NCI-H226 (cell line): ENCODE results near the gene MCRIP2.
A peak's percentile ranks its signal among the peaks of the same experiment; 100 is the strongest.

Experiments used
- DNase-seq: peaks from one replicate; pipeline ENCODE4 v3.0.0-alpha.2; 2015

Gene MCRIP2

DNA sequence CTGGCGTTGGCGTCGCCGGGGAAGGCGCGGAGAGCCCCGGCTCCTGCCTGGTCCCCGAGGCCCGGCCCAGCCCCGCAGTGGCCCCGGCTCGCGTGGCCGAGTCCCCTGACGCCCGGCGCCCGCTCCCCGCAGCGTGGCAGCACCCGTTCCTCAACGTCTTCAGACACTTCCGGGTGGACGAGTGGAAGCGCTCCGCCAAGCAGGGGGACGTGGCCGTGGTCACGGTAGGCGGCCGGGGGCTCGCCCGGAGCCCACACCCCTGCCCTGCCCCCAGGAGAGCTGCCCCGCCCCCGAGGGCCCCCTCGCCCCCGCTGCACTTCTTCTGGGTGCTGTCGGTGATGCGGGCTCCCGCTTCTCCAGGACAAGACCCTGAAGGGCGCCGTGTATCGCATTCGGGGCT lies 8.0 kb downstream of the MCRIP2 start:
- DNase-seq: no peak

DNA sequence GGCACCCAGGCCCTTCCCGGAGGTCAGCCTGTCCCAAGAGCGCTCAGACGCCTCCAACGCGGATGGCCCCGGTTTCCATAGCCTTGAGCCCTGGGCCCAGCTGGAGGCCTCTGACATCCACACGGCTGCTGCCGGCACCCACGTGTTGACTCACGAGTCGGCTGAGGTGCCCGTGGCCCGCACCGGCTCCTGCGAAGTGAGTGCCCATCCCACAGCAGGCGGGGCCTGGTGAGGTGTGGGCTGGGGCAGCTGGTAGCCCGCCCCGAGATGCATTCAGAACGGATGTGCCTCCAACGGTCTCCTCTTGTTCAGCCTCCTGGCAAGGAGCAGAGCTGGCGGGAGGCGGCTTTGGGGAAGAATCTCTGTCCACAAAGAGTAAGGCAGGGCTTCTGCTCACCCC lies 10.2 kb downstream of the MCRIP2 start:
- peak; percentile 80 for DNase-seq

DNA sequence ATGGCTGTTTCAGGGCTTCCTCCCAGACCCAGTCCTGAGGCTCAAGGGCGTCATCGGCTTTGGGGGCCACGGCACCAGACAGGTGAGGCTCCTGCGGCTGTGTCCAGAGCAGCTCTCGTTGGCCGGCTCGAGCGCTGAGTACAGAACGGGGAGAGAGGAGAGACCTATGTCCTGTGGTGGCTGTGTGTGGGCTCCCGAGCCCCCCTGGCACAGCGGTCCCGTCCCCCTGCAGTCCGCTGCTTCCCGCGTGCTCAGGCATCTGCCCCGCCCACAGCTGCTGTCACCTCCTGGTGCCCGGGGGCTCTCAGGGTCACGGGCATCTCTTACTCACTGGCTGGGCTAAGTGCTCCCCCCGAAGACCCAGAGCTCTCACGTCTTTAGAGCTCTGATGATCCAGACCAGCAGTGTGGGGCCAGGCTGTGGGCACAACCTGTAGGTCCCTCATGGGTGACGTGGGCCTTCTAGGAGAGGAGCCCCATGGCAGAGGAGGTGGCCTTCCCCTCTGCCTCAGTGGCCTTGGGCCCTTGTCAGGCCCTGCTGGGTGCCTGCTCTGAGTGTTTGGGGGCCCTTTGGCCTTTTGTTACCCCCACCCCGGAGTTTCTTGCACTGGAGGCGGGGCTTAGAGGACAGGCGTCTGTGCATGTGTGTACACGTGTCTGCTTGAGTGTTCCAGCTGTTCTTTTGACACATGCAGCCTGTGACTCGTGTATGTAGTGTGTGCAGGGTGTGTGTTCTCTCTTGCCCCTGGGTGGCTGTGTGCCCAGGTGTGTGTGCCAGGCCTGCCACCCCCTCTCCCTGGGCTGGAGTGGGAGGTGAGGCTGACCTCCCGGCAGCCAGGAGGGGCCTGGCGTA lies 11.1 kb downstream of the MCRIP2 start:
- DNase-seq: no peak

DNA sequence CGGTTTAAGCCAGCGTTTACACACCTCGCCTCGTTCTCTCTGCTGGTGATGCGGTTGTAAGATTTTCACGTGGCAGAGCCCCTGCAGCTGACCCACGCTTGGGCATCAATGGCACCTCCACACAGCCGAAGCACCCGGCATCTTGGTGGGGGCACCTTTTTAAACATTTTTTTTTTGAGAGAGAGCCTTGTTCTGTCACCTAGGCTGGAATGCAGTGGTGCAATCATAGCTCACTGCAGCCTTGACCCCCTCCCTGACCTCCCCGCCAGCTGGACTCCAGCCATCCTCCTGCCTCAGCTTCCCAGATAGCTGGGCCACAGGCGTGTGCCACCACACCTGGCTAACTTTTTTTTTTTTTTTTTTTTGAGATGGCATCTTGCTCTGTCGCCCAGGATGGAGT lies 12.4 kb downstream of the MCRIP2 start:
- no peak for DNase-seq

DNA sequence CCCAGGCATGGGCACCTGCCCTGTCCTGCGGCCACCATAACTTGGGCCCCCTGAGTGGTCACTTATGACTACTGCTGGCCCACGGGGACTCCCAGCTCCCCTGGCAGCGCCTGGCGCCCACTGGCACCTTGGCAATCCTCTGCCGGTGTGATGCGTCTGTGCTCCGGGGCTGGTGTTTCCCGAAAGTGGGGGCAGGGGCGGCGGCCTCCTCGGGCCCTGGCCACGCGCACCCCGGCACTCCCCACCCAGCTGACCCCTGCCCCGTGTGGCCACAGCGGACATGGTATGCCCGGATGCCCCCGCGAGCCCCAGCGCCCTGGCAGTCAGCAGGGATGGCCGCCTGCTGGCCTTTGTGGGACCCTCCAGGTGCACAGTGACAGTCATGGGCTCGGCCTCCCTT lies 15.9 kb downstream of the MCRIP2 start:
- DNase-seq: no peak

DNA sequence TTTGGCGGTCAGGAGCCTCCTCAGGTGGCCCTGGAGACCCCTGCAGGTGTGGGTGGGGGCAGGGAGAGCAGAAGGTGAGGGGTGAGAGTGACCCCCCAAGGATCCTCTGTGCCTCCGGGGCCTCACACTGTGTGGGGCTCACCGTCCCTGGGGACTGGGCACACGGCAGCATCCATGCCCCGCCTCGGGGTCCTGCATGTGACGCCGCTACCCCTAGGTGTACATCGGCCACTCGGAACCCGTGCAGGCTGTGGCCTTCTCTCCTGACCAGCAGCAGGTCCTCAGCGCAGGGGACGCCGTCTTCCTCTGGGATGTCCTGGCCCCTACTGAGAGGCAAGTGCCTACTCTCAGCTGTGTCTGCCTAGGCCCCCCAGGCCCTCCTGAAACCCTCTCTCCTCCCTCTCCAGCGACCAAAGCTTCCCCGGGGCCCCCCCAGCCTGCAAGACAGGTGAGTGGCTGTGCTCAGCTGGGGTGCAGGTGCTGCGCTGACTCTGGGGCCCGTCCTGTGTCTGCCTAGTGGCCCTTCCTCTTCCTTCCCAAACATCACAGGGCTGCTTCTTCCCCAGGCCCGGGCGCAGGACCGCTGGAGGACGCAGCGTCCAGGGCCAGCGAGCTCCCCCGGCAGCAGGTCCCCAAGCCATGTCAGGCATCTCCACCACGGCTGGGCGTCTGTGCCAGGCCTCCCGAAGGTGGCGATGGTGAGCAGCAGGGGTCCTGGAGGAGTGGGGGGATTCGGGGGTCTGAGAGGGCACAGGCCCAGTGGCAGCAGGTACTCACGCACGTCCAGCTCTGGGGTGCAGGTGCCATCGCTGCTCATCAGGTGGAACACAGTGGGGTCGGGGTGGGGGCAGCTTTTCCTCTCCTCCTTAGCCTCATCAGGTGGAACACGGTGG lies 17.3 kb downstream of the MCRIP2 start:
- DNase-seq: no peak

DNA sequence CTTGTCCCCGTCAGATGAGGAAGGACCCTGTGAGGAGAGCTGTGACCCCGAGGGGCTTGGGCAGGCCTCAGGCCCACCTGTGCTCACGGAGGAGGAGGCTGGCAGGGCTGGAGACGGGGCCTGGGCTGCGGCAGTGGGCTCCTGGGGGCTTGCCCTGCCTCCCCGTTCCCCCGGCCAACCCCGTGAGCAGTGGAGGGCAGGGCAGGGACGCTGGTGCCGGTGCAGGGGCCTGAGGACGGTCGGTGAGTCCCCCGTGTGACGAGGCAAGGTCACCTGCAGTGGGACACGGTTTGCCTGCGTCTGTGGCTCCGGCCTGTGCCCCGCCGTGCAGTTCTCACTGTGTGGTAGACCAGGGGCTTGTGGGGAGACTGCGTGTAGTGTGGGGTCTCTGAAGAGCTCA lies 18.0 kb downstream of the MCRIP2 start:
- DNase-seq: no peak

DNA sequence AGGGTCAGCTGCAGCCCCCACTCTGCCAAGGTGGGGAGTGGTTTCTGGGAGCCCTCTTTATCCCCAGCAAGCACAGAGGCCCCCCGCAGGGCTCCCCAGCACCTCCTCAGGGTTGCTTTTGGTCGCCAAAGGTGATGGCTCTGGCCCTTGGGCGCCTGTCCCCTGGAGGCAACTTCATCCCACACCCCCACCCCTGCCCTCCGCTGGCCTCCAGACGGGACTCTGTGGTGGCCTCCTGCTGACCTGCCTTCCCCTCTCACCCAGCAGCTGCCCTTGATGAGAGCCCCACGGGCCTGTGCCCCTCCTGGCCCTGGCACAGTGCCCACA lies 18.5 kb downstream of the MCRIP2 start:
- no peak for DNase-seq

DNA sequence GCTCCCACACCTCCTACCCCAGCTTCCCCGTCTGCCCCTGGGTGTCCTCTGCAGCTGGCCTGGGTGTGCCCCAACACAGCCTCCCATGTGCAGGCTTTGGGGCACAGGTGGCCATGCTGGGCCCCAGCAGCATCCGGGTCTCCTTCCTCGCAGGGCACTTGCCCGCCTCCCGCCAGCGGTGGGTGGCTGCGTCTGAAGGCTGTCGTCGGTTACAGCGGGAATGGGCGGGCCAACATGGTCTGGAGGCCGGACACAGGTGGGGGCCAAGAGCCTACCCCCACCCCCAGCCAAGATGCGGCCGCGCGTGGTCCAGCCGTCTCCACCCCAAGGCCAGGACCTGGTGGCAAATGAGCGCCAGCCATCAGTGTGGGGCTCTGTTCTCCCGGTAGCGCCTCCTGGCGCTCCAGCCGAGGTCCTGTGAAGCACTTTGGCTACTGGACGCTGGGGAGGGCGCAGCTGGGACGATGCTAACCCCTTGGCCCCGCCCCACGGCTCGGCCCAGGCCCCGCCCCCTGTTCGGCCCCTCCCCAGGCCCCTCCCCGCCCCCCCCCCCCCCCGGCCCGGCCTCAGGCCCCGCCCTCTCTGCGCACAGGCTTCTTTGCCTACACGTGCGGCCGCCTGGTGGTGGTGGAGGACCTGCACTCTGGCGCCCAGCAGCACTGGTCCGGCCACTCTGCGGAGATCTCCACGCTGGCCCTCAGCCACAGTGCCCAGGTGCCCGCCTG lies 19.0 kb downstream of the MCRIP2 start:
- peak; percentile 75 for DNase-seq

DNA sequence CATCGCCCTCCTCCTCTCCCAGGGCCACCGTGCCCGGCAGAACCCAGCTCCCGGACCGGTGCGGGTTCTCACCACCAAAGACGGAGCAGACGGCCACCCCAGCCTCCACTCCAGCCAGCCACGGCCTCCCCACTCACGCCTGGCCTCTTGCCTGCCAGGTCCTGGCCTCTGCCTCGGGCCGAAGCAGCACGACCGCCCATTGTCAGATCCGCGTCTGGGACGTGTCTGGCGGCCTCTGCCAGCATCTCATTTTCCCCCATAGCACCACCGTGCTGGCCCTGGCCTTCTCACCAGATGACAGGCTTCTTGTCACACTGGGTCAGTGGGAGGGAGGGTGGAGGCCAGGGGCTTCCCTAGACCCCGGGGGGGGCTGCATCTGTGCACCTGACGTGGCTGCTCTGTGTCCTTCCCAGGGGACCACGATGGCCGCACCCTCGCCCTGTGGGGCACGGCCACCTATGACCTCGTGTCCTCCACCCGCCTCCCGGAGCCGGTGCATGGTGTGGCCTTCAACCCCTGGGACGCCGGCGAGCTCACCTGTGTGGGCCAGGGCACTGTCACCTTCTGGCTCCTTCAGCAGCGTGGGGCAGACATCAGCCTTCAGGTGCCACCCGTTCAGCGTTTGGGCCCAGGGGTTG lies 19.7 kb downstream of the MCRIP2 start:
- no peak for DNase-seq

DNA sequence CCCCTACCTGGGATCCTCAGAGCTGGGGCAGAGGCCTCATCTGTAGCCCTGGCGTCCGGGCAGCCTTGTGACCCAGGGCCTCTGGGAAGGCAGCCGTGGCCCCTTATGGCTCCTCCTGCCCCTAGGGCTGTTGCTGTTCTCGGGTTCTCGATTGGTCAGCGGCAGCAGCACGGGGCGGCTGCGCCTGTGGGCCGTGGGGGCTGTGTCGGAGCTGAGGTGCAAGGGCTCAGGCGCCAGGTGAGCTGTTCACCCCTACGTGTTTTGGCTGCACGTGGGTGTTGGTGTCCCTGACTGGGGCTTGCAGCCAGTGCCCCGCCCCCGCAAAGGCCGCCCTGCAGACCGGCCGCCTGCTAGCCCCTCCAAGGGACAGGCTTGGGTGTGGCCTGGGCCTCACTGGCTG lies 20.5 kb downstream of the MCRIP2 start:
- DNase-seq: no peak

DNA sequence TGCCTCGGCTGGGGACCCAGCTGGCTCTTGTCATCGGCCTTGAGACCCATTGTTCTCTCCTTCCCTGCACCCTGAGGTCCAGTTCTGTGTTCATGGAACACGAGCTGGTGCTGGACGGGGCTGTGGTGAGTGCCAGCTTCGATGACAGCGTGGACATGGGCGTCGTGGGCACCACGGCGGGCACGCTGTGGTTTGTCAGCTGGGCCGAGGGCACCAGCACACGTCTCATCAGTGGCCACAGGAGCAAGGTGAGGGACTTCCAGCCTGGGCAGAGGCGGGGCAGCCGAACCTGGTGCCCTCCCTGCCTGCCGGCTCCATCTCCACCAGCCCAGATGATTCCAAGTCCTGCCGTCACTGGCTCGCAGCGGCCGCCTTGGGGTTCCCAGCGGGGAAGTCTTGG lies 21.0 kb downstream of the MCRIP2 start:
- DNase-seq: no peak

DNA sequence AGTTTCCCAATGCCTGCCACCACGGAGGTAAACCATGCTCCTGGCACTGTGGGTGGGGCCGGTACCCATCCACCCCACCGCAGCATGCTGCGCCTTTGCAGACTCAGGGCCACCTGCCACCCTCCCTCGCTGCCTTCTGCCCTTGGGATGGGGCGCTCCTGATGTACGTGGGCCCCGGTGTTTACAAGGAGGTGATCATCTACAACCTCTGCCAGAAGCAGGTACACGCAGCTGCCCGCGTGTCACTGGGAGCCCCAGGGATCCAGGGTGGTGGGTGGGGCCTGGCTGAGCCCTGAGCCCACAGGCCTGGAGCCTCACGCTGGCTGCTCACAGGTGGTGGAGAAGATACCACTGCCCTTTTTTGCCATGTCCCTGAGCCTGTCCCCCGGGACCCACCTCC lies 24.9 kb downstream of the MCRIP2 start:
- DNase-seq: no peak

DNA sequence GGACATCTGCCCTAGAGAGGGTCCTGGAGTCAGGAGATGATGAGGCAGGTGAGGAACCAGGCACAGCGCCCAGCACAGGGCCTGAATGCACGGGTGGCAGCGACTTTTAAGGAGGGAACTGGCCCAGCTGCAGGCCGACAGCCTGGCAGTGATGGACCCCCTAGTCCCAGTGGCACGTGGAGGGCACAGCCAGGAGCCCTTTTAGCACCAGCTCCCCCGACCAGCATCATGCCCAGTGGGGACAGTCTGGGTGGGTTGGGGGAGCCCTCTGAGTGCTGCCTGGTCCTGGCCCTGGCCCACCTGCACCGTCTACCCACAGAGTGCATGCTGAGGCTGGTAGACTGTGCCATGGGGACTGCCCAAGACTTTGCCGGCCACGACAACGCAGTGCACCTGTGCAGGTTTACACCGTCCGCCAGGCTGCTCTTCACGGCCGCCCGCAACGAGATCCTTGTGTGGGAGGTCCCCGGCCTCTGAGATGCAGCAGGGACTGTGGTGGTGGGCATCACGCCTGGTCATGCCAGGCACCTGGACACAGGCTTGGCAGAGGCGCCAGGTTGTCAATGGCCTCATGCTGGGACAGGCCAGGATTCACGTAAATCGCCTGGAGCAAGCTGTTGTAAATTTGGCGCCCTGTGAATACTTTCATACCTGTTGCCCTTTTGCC lies 25.6 kb downstream of the MCRIP2 start:
- no peak for DNase-seq

DNA sequence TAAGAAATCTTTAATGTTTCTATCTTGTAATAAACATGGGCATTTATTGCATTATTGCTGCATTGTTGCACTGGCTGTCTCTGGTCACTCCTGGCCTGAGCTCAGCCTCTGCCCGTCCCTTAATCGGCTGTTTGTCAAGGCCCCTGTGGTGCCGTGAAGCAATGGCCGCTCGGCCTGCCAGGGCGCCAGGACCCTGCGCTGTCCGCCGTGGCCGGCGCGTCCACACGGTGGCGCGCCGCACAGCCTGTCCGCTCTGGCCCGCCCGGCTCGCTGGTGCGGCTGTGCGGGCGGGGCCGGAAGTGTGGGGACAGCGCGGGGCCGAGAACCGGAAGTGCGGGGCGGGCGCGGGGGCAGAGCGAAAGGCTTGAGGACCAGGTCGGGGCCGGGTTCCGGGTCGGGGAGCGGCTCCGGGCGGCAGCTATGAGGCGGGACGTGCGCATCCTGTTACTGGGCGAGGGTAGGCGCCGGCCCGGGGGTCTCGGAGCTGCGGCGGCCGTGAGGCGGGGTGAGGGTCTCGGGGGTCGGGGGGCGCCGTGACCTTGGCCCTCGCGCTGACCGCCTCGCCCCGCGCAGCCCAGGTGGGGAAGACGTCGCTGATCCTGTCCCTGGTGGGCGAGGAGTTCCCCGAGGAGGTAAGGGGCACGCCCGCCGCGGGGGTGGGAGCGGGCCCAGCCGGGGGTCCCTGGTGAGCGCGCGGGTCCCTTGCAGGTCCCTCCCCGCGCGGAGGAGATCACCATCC lies 26.3 kb downstream of the MCRIP2 start, which contains the start of gene RHOT2:
TSS of gene RHOT2 (plus strand) at position 353 of the 739 bp plus-strand sequence. CDS start at position 421, 68 bp downstream.
- DNase-seq: peak; percentile 85

DNA sequence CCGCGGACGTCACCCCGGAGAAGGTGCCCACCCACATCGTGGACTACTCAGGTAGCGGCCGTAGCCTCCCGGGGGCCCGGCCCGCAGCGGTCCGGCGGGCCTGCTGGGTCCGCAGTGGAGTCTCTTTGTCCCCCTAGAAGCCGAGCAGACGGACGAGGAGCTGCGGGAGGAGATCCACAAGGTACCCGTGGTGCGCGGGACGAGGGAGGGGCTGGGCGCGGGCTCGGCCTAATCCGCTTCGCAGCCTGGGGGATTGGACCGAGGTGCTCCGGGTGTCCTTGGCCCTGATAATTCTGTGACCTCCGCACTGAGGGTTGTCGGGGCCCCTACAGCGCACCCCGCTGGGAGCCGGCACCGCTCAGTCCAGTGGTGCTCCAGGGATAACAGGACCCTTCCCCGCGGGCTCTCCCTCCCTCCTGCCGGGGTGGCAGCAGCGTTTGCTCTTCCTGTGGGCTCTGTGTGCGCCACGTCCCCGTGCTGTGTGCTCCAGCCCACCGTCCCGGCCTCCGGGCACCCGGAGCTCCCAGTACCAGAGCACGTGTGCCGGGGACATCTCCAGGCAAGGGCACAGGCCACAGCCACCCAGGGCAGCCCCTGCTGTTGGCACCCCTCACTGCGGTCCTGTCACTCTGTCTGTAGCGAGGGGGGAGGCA lies 27.0 kb downstream of the MCRIP2 start:
- DNase-seq: no peak

DNA sequence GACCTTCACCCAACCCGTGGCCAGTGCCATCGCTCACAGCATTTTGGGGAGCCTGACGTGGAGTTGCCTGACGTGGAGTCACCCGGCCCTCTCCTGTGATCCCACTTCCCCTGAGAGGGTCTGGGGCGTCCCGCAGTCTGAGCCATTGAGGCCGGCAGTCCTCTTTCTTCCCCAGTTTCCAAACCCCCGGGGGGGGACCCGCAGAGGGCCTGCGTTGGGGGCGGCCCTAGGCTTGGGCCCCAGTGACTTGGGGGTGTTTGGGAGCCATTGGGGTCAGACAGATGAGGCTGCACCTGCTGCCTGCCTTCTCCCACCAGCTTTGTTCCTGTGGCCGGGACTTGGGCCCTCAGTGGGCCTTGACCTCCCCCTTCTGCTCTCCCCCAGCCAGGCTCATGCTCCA lies 28.0 kb downstream of the MCRIP2 start:
- DNase-seq: no peak

DNA sequence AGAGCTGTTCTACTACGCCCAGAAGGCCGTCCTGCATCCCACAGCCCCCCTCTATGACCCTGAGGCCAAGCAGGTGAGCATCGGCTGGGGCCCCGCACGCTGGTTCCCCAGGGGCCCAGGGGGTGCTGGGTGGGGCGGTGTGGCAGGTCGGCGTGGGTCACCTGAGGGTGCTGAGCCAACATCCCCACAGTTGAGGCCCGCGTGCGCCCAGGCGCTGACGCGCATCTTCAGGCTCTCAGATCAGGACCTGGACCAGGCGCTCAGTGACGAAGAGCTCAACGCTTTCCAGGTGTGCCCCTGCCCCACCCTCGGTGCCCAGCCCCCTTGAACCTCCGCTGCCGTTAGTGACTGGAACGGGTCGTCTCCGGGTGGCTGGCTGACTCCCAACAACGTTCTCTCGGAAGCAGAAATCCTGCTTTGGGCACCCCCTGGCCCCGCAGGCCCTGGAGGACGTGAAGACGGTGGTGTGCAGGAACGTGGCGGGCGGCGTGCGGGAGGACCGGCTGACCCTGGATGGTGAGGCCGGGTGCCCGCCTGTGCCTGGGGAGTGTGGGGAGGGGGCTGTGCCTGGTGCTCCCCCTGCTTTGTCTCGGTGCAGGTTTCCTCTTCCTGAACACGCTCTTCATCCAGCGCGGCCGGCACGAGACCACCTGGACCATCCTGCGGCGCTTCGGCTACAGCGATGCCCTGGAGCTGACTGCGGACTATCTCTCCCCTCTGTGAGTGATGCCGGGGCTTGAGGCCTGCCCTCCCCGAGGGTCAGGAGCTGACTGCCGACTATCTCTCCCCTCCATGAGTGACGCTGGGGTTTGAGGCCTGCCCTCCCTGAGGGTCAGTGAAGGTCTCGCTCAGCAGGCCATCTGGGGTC lies 29.1 kb downstream of the MCRIP2 start:
- DNase-seq: no peak

DNA sequence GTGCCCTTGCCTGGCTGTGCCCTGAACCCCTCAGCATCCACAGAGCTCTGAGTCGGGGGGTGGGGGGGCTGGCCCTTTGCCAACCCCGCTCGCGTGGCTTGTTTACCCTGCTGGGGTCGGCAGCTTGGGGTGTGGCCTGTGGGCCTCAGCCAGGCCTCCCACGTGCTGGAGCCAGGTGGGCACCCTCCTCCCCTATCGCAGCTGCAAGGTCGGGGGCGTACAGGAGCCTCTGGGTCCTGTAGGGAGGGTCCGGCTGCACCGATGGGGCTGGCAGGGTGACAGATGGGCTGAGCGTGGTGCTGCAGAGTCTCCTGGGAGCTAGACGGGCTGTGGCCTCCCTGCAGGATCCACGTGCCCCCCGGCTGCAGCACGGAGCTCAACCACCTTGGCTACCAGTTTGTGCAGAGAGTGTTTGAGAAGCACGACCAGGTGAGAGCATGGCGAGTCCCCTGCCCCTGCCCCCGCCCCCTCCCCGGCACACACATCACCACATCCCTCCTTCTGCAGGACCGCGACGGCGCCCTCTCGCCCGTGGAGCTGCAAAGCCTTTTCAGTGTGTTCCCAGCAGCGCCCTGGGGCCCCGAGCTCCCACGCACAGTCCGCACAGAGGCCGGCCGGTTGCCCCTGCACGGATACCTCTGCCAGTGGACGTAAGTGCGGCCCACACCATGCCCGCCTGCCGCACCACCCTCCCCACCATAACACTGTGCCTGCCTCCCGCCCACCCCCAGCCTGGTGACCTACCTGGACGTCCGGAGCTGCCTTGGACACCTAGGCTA lies 29.9 kb downstream of the MCRIP2 start:
- no peak for DNase-seq
